ENCODE results near the gene DGKA.
A peak's percentile ranks its signal among the peaks of the same experiment; 100 is the strongest.

The DGKA gene

GRCh38 chr12:55931780-55932550, 1.0 kb downstream of the DGKA start:
- DNase-seq, result peak in 1 of 2 experiments; percentile 42

- no peak for DNase-seq
Measured at GRCh38 chr12:55932551-55932910, 1.6 kb downstream of the DGKA start.

GRCh38 chr12:55933169-55933798, 2.3 kb downstream of the DGKA start:
- no peak for DNase-seq

GRCh38 chr12:55933799-55934742, 3.1 kb downstream of the DGKA start:
- DNase-seq, result no peak

GRCh38 chr12:55934773-55935172, 3.8 kb downstream of the DGKA start:
- DNase-seq, result no peak

GRCh38 chr12:55935738-55936151, 4.8 kb downstream of the DGKA start:
- DNase-seq, result no peak

GRCh38 chr12:55937981-55938380, 7.0 kb downstream of the DGKA start:
- DNase-seq, result no peak

GRCh38 chr12:55938826-55939501, 8.0 kb downstream of the DGKA start:
- no peak for DNase-seq

GRCh38 chr12:55940065-55940732, 9.2 kb downstream of the DGKA start:
- DNase-seq, result peak; percentile 62 to 77

GRCh38 chr12:55942055-55942454, 11.1 kb downstream of the DGKA start:
- DNase-seq, result no peak

- no peak for DNase-seq
Measured at GRCh38 chr12:55942577-55943136, 11.7 kb downstream of the DGKA start.

- DNase-seq, result no peak
Measured at GRCh38 chr12:55946553-55946952, 15.6 kb downstream of the DGKA start.

- DNase-seq, result no peak
Measured at GRCh38 chr12:55955344-55955743, 24.4 kb downstream of the DGKA start.

GRCh38 chr12:55955800-55956508, 25.0 kb downstream of the DGKA start:
- DNase-seq, result no peak

- DNase-seq, result no peak
Measured at GRCh38 chr12:55957106-55957859, 26.3 kb downstream of the DGKA start.

- no peak for DNase-seq
Measured at GRCh38 chr12:55963760-55964159, 32.8 kb downstream of the DGKA start.

GRCh38 chr12:55965240-55965639, 34.3 kb downstream of the DGKA start:
- DNase-seq, result no peak

- DNase-seq, result no peak
Measured at GRCh38 chr12:55965941-55966407, 35.0 kb downstream of the DGKA start, which contains the start of gene PMEL. Gene PMEL (minus strand): TSS chr12:55966042. CDS start chr12:55966011, 31 bp downstream.

GRCh38 chr12:55966408-55967281, 35.7 kb downstream of the DGKA start, which contains the start of gene CDK2:
Gene CDK2 (plus strand): TSS chr12:55966830. CDS start chr12:55967009, 179 bp downstream.
- DNase-seq, result peak; percentile 57 to 84

Measured in NCI-H446 (cell line).